Measurements from ENCODE around the gene IGFL3. TPM values are rescaled to one million over a fixed set of nuclear protein-coding genes. Genes with fewer than 3 reads are reported as not detected.
A peak's percentile ranks its signal among the peaks of the same experiment; 100 is the strongest.
"Not testable (repeated sequence)": the region's sequence is repeated elsewhere in the genome, so short reads cannot be mapped to it uniquely, and the experiment has no call there.

The IGFL3 gene
- total RNA-seq, 1 experiment from 2014 or later = not detected

DNA sequence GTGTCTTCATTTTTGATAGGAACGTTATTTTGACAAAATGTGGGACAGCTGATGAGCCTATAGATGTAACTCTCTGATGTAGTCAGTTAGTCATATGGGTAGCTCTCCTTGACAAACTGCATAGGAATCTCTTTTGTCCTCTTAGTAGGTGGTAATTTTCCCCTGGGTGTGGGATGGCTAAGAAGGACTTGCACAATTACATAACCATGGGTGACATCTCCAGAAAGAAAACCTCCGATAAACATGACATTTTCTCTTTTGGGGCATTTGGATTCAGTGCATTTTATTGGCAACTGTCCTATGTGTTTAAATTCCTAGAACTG lies 41.8 kb downstream of the IGFL3 start:
- DNase-seq (ENCODE audit: low read depth) = no peak
- in situ Hi-C loops (cut with HindIII; ENCODE audit: low pct_unique_long_range_greater_than_20kb, low sequenced_read_pairs) = no loop called here

DNA sequence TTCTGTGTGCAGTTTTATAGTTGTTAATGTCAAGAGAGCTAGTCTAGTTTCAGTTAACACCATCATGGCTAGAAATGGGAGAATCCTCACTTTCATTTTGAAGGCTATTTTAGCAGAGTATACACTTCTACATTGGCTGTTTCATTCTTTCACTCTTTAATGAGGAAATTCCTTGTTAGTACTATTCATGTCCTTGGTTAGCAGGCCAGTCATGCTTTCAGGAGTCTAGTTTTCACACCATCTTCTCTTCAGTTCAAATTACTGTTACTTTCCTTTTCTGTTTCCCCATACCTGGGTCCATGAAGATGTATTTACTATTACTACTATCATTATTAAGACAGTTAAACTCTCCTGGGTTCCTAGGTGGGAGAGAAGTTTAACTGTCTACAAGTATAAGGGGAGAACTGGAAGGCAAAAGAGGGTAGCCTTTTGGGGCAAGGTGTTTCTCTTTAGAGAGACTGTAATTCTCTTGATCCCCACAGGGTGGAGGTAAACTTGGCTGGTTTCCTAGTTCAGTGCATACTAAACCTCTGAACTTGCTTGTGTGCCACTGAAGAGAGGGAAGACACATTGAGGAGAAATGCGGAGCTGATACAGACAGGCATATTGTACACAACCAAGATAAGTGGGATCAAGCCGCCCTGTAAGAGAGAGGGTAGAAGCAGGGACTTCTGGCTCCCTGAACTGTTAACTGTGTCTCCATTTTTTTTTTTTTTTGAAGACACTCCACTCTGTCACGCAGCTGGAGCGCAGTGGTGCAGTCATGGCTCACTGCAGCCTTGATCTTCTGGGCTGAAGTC lies 42.4 kb downstream of the IGFL3 start:
- peak; percentile 55 for DNase-seq (ENCODE audit: low read depth)
- in situ Hi-C loops (cut with HindIII; ENCODE audit: low pct_unique_long_range_greater_than_20kb, low sequenced_read_pairs) = no loop called here

DNA sequence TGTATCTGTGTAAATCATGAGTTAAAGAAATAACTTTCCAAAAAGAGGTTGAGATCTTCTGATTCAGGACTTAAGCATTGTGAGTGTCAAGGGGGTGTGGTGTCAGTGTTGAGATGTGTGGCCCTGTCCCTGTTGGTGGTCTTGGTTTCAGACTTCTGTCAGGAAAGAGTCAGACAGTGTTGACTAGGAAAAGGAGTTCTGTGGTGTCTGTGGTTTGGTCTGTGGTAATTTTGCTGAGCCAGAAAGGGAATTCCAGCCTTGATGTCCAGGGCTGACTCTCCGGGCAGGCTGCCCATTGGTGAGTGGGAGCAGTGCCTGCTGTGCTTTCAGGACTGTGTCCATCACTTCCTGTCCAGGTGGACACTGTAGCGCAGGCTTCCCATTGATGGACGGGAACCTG lies 43.9 kb downstream of the IGFL3 start:
- DNase-seq (ENCODE audit: low read depth) = peak; percentile 80
- in situ Hi-C loops (cut with HindIII; ENCODE audit: low pct_unique_long_range_greater_than_20kb, low sequenced_read_pairs) = no loop called here

DNA sequence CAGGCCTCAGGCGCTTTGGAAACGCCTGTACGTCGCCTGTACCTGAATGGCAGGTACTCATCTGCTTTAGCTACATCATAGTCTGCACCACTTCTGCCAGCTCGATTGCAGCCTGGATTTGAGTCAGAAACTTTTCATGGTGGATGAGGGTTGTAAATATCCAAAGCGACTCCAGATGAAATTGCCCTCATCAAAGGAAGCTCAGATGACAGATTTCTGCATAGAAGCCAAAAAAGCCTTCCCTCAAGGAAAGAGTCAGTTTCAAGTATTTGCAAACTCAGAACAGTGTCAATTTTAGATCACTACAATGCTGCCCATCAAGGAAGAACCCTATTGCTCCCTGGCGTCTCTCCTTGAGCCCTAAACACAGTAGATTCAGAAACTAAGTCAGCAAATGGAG lies 44.9 kb downstream of the IGFL3 start:
- DNase-seq (ENCODE audit: low read depth) = no peak
- in situ Hi-C loops (cut with HindIII; ENCODE audit: low pct_unique_long_range_greater_than_20kb, low sequenced_read_pairs) = no loop called here

DNA sequence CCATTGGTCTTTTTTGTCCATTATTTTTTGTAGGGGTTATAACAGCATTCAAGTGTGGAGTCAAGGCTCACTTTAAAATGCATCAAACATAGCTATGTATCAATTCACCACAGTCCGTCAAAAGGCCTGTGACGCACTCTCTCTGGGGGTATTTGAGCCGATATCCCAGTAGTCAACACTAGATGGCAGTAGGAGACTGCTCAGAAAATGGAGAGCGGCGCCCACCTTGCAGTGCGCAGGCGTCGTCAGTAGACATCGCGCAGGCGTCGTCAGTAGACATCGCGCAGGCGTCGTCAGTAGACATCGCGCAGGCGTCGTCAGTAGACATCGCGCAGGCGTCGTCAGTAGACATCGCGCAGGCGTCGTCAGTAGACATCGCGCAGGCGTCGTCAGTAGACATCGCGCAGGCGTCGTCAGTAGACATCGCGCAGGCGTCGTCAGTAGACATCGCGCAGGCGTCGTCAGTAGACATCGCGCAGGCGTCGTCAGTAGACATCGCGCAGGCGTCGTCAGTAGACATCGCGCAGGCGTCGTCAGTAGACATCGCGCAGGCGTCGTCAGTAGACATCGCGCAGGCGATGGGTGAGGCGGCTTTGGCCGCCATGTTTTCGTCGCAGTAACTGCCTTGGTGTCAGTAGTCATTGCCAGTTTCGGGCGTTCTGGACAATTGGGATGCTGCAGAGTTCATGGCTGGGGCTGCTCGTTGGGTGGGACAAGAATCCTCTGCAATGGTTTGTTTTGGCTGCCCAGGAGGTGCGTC lies 45.7 kb downstream of the IGFL3 start:
- in situ Hi-C loops (cut with HindIII; ENCODE audit: low pct_unique_long_range_greater_than_20kb, low sequenced_read_pairs); DNase-seq (ENCODE audit: low read depth): not testable (repeated sequence)

DNA sequence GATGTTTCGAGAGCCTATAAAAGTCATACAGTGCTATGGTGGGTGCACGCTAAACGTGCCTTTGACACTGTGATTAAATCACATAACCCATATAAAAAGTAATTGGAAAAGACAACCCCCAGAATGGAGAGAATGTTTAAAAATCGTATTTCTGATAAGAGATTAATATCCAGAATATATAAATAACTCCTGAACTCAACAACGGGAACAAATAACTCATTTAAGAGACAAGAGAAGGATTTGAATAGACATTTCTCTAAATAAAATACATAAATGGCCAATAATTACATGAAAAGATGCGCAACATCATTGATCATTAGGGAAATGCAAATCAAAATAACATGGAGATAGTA lies 46.7 kb downstream of the IGFL3 start:
- in situ Hi-C loops (cut with HindIII; ENCODE audit: low pct_unique_long_range_greater_than_20kb, low sequenced_read_pairs) = no loop called here

DNA sequence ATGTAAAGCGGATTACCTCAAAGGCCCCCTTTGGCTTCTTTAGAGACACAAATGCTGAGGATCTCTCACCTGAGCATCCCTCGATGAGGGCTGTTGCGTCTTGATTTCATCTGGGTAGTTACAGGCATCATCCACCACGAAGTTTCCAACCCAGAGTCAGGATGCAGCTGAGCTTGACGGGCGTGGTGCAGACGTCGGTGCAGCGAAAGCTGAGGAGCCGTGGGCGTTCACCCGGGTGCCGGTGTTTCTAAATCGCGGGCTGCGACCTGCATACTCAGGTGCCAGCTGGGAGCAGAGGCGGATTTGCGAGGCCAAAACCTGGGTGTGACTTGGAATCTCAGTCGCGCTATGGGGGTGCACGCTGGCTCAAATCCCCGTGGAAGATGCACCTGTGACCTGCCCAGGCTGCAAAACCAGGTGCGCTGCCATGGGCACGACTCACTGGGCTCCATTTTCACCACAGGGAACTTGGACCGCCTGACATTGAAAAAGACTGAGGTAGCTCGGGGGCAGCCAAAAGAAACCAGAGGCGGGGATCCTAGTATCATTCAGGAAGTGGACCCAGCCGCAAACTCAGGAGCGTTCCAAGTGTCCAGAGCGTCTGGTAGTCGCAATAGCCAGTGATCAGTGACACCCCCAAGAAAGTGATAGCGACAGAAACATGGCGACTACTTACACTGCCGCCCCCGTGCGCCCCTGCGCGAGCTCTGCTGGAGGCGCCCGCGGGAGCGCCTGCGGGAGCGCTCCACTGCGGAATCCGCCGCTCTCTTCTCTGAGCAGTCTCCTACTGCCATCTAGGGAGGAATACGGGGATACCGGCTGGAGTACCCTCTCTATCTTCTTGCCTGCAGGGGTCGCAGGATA lies 47.3 kb downstream of the IGFL3 start:
- DNase-seq (ENCODE audit: low read depth) = peak; percentile 85
- in situ Hi-C loops (cut with HindIII; ENCODE audit: low pct_unique_long_range_greater_than_20kb, low sequenced_read_pairs) = no loop called here

More for the DNA sequence above, 46.7 kb downstream of the IGFL3 start:
- DNase-seq (ENCODE audit: low read depth) = no peak

DNA sequence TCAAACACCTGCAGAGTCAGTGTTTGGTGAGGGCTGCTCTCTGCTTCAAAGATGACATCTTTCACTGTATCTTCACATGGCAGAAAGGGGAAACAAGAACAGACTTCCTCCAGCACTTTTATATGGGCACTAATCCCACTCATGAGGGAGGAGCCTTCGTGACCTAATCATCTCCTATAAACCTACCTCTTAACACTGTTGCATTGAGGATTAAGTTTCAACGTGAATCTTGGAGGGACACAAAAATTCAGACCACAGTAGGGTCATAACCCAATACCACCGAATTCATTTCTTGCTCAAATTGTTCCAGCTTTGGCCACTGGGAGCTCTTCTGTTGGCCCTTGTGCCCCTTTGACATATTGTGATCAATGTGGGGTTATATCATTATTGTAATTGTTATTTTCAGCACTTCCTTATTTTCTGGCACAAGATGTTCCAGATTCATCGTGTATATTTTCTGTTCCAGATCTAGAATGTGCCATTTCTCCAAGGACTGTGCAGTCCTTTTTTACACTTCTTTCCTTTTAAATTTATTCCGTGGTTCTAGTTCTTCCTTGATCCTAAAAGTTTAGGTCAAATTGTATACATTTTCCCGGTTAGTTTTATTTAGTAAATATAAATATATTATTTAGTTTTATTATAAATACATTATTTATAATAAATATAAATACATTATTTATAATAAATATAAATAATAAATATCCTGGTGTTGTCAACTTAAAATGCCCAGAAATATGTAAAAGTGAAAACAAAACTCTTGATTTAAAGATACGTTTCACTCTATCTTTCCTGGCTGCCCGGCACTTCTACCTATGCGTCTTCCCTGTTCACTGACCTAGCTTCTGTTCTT lies 48.2 kb downstream of the IGFL3 start:
- DNase-seq (ENCODE audit: low read depth) = no peak
- in situ Hi-C loops (cut with HindIII; ENCODE audit: low pct_unique_long_range_greater_than_20kb, low sequenced_read_pairs) = no loop called here

DNA sequence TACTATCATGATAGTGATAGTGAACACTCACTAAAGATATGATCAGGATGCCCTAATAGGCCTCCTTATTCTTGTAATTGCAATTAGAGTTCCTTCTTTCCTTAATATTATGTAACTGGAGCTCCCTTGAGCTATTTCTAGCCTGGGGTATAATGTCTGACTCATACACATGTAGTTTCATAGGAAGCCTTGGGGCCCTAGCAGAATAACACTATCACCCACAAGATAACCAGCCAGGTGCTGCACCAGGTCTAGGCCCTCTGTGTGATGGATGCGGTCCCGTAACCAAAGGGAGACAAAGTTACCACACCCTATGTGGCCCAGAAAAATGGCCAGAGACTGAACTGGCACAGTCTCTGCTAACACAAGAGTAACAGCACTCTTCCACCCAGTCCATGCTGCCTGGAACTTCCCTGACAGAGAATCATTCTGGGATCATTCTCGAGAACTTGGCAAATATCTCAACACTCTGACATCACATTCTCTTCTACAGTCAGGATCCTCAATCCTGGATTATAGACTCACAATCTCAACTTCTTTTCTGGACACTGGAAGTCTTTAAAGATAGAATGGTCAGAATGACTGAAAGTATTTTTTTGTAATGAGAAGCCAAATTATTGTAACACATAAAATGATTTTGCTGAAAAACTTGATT lies 51.1 kb downstream of the IGFL3 start:
- in situ Hi-C loops (cut with HindIII; ENCODE audit: low pct_unique_long_range_greater_than_20kb, low sequenced_read_pairs) = no loop called here
- no peak for DNase-seq (ENCODE audit: low read depth)

Other genes starting within 250 kb of the IGFL3 start
- gene IRF2BP1, start 238.5 kb downstream of the IGFL3 start, total RNA-seq (2014; rRNA removed; shearing (Covaris generic); ENCODE audit: low replicate concordance) = 42.5 and 60.5 TPM in 2 replicates
- 2.4 and 6.0 TPM in 2 replicates for gene MYPOP, start 222.1 kb downstream of the IGFL3 start, total RNA-seq (2014; rRNA removed; shearing (Covaris generic); ENCODE audit: low replicate concordance)
- not detected in 2 replicates for gene NANOS2, start 209.9 kb downstream of the IGFL3 start, total RNA-seq (2014; rRNA removed; shearing (Covaris generic); ENCODE audit: low replicate concordance)
- gene NOVA2, start 150.8 kb downstream of the IGFL3 start, total RNA-seq (2014; rRNA removed; shearing (Covaris generic); ENCODE audit: low replicate concordance) = not detected in 2 replicates
- gene CCDC61, start 129.2 kb downstream of the IGFL3 start, total RNA-seq (2014; rRNA removed; shearing (Covaris generic); ENCODE audit: low replicate concordance) = 11.1 and 17.0 TPM in 2 replicates
- not detected in 2 replicates for gene PGLYRP1, start 101.6 kb downstream of the IGFL3 start, total RNA-seq (2014; rRNA removed; shearing (Covaris generic); ENCODE audit: low replicate concordance)
- gene IGFL4, start 83.7 kb downstream of the IGFL3 start, total RNA-seq (2014; rRNA removed; shearing (Covaris generic); ENCODE audit: low replicate concordance) = not detected in 2 replicates
- not detected in 2 replicates for gene IGFL2, start 23.6 kb upstream of the IGFL3 start, total RNA-seq (2014; rRNA removed; shearing (Covaris generic); ENCODE audit: low replicate concordance)
- gene IGFL1, start 105.1 kb upstream of the IGFL3 start, total RNA-seq (2014; rRNA removed; shearing (Covaris generic); ENCODE audit: low replicate concordance) = not detected in 2 replicates
- gene HIF3A, start 172.4 kb upstream of the IGFL3 start, total RNA-seq (2014; rRNA removed; shearing (Covaris generic); ENCODE audit: low replicate concordance) = not detected in 2 replicates
- gene PPP5C, start 222.4 kb upstream of the IGFL3 start, total RNA-seq (2014; rRNA removed; shearing (Covaris generic); ENCODE audit: low replicate concordance) = 99.2 and 143 TPM in 2 replicates

All from Caki2 (cell line).